Measurements from ENCODE around the gene WDFY2.
"Not testable (repeated sequence)": the region's sequence is repeated elsewhere in the genome, so short reads cannot be mapped to it uniquely, and the experiment has no call there.

GRCh38 chr13:51652193-51652592, 67.9 kb downstream of the WDFY2 start:
- not testable (repeated sequence) for TF ChIP-seq CTCF, POLR2AphosphoS5, POLR2A, EP300 (IDR thresholded peaks at IDR 0.05)
